C4-2B (cell line): Measurements from ENCODE around the gene S1PR4.

Source experiments
- CTCF ChIP-seq: fragments of 450-650 bp; conservative IDR thresholded peaks from 2 replicates; pipeline ENCODE4 v1.5.1; 2017; ENCODE audit warnings: mild to moderate bottlenecking
- ZFX ChIP-seq: fragments of 450-650 bp; IDR thresholded peaks from 2 replicates; pipeline ENCODE4 v1.6.1; 2017

- TF ChIP-seq CTCF, result peak; percentile 95
- no peak for TF ChIP-seq ZFX
These were observed 46.0 kb downstream of the S1PR4 start, which contains the start of gene CELF5 for GRCh38 chr19:3224346-3225168.
